A549 treated with RU486 at 1 μM for 4 hours (cell line): ENCODE measurements around the gene HSPB6. TPM values are rescaled to one million over a fixed set of nuclear protein-coding genes. Genes with fewer than 3 reads are reported as not detected.

Experiments
- total RNA-seq: library from RNA; stranded (reverse); fragments of 200-300 nt; extraction: Qiagen RNA extraction; gene quantifications from 5 replicates; pipeline ENCODE4 v1.2.3, GENCODE V29; 2022; ENCODE audit warnings: low read depth

HSPB6 gene, protein sequence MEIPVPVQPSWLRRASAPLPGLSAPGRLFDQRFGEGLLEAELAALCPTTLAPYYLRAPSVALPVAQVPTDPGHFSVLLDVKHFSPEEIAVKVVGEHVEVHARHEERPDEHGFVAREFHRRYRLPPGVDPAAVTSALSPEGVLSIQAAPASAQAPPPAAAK
- total RNA-seq = 0.10 to 0.30 TPM (median 0.24 TPM) in 5 replicates

DNA sequence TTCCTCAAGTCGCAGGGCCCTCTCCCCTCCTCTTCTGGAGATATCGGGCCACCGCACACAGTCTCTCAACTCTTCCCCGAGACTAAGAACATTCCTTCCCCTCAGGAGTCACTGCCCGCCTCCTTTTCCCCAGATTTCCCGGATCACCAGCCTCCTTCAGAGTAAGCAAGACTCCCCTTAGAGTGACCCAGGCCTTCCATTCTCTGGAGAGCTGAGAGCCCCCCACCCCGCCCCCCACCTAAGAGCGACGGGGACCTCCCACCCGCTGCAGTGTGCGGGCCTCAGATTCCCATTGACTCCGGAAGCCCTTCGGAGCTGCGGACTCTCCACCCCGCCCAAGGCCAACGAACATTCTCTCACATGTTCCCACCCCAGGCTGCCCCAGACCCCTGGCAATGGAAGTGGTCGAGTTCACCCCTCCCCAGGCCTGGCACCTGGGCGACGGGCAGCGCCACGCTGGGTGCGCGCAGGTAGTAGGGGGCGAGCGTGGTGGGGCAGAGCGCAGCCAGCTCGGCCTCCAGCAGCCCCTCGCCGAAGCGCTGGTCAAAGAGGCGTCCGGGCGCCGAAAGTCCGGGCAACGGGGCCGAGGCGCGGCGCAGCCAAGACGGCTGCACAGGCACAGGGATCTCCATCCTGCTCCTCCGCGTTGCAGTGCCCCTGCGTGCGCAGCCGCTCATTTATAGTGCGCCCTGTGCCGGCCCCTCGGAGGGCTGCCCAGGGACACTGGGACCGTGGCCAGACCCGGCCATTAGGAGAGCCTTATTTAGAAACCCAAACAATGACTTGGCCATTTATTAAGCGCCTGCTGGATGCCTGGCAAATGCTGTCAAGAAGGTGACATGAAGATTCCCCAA, at the start of gene HSPB6:
TSS of gene HSPB6 (minus strand) at position 653 of the 854 bp plus-strand sequence. CDS start at position 632, 21 bp downstream.

DNA sequence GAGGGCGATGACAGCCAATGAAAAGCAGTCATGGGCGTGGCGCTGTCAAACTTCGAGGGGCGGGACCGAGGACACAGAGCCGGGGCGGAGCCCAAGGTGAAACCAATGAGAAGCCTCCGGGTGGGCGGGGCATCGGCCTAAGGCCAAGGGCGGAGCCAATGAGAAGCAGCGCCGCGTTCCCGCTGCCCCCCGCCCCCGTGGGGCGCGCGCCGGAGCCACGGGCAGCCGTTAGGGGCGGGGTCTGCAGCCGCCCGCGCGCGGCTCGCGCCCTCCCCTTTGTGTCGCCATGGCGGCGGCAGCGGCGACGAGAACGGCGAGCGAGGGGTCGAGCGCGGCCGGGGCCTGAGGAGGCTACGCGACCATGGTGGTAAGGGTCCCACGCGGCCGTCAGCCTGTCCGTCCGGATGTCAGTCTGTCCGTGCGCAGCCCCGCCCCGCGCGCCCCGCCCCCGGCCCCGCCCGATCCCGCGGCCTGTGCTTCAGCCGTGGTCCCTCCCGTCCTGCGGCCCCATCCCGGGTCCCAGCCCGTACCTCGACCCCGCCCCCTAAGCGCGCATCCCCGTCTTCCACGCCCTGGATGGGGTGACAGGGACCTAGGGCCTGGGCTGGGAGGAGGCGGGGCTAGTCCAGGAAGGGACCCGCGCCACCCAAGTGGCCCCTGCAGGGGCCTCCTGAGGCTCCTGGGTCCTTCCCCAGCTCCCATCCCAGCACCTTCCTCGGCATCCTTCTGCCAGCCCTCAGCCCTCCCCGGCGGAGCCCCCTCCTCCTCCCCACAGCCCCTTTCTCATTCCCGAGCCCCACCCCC, 18.7 kb upstream of the HSPB6 start, which contains the start of gene ARHGAP33:
TSS of gene ARHGAP33 (plus strand) at position 267 of the 804 bp plus-strand sequence. CDS start at position 362, 95 bp downstream.

DNA sequence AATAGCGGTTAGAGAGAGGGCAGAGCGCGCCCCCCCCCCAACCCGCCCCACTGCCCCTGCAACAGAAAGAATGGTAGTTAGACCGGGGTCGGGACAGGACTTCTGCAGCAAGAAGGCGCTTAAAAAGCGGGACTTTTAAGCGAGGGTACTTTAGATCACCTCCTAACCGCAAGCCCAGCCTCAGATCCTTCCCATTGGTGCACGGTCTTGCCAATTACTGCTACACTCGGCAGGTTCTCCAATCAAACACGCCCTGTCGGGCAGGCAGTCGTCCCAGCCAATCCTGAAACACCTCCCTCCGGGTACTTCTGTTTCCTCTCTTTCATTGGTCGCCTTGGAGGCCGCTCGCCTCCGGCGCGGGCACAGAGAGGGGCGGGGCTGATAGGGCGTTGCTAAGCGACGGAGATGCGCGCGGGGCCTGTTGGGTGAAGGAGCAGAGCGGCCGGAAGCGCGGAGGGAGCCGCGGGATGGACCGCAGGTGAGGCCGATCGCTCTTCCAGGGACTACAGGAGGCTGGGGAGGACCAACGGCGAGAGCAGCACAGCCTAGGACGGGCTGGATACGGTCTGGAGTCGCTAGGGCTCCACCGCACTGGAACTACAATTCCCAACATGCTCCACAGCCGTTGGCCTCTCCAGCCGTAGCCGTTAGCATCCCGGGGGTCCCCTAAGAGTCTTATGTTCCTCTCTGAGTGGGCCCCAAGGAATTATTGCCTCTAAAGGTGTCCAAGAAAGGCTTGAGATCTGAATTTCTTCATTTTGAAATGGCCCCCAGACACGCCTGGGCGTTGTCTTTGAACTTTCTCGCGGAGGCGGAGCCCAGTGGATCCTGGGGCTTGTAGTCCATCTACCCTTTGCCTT, 1.1 kb upstream of the HSPB6 start, which contains the start of gene PROSER3:
TSS of gene PROSER3 (plus strand) at position 428 of the 860 bp plus-strand sequence. CDS start at position 468, 40 bp downstream.

DNA sequence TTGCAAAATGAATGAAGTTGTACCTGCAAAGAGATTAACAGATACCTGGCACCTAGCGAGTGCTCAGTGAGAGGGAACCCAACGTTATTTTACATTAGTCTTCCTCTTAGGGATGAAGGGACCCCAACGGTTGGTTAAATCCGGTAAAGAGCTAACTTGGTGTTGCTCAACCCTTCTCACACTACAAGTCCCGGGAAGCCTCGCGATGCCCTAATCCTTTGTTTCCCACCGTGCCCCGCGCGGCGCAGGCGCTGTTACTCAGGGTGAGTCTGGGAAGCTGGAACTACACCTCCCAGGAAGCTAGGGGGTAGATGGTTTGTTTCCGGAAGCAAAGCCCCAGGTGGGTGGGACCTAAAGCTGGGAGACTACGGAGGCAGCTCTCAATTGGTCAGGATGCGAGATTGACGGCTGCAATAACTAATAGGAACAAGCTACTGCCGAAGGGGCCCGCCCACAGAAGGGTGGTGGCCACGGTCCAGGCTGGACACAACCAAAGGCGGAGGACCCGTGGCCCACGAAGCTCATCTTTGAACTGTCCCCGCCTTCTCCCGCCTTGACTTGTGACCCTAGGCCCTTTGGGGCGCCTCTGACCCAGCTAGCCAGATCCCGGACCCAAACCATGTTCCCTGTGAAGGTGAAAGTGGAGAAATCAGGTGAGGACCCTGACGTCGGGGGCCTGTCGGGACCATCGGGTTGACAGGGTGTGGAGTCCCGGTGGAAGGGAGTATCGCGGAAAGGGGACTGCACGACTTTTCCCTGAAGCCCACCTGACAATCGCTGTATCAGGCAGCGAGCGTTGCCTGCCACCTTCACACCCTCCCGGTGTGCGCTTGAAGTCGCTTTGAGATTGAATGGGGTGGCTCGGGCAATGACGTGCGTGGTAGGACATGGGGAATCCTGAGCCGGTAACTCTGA, 8.5 kb downstream of the HSPB6 start, which contains the start of gene LIN37:
TSS of gene LIN37 (plus strand) at position 471 of the 915 bp plus-strand sequence. CDS start at position 620, 149 bp downstream.

DNA sequence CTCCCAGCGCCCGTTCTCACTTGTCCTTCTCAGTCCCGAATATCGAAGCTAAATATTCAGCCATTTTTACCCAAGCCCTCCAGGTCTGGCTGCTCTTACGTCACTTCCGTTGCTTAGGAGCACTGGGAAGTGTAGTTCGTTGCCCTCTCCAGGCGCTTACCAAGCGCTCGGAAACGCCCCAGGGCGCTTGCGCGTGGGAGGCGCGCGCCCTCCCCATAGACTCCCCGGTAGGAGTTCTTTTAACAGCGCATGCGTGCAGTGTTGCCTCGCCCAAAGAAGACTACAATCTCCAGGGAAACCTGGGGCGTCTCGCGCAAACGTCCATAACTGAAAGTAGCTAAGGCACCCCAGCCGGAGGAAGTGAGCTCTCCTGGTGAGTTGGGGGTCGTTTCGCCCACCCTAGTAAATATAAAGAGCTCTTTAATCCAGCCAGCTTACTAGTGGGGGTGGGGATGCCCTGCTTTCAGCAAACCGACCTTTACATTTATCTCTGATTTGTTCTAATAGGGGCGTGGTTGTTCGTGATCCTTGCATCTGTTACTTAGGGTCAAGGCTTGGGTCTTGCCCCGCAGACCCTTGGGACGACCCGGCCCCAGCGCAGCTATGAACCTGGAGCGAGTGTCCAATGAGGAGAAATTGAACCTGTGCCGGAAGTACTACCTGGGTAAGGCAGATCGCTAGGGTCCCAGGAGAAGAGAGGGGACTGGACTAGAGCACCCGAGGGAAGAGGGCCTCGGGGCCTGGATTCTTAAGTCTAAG, 11.3 kb downstream of the HSPB6 start, which contains the start of the genes PSENEN and U2AF1L4:
TSS of gene PSENEN (plus strand) at position 324 of the 759 bp plus-strand sequence. CDS start at position 604, 280 bp downstream.
TSS of gene U2AF1L4 (minus strand) at position 91 of the 759 bp plus-strand sequence. CDS start at position 64, 27 bp downstream.

DNA sequence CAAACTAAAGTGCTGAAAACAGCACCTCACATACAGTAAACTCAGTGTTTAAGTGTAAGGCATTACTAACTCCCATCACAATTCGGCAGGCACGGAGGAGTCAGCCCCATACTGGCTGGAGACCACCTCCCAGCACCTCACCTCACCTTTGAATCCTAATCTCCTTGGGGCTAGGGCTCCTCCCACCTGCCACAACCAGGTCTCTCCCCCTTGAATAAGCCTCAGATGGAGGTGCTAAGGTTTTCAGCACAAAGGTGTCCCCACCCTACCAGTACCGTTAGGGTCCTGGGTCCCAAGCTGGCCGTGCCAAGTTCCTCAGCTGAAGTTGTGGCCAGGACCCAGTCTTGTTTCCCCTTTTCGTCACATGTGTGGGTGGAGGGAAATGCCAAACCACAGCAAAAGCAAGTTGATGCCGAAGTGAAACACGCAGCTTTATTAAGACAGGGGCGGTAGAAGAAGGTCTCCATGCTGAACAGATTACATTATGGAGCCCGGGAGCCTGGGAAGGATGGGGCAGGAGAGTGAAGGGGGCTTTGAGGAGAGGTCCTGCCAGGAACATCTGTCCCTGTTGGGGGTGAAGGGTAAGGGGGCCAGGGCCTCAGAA, 14.6 kb downstream of the HSPB6 start, which contains the start of gene IGFLR1:
TSS of gene IGFLR1 (minus strand) at position 332 of the 604 bp plus-strand sequence. CDS start 1,272 bp downstream, outside the sequence.

DNA sequence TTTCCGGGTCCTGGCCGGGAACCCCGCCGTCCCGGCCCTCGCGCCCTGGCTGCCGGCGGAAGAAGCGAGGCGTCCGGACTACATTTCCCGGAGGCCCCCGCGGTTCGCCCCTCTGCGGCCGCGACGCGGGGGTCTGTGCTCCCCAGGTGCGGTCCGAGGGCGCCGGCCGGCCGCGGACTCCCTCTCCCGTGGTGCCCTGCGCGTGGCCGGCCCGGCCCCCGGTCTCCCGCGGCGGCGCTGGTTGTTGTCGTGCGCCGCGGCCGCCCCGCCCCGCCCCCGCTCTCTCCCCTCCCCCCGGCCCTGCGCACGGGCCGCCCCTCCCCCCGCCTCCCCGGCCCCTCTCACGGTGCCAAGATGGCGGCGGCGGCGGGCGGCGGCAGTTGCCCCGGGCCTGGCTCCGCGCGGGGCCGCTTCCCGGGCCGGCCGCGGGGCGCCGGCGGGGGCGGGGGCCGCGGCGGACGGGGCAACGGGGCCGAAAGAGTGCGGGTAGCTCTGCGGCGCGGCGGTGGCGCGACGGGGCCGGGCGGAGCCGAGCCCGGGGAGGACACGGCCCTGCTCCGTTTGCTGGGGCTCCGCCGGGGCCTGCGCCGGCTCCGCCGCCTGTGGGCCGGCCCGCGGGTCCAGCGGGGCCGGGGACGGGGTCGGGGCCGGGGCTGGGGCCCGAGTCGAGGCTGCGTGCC, 39.0 kb downstream of the HSPB6 start, which contains the start of gene KMT2B:
TSS of gene KMT2B (plus strand) at position 339 of the 680 bp plus-strand sequence. CDS start at position 355, 16 bp downstream.

Other genes starting within 250 kb of the HSPB6 start
- 29.0 to 46.4 TPM (median 36.8 TPM) in 5 replicates for gene DMKN, start 243.4 kb downstream of the HSPB6 start, total RNA-seq
- 2.0 to 3.9 TPM (median 2.9 TPM) in 5 replicates for gene SBSN, start 228.7 kb downstream of the HSPB6 start, total RNA-seq
- not detected in 5 replicates for gene GAPDHS, start 223.6 kb downstream of the HSPB6 start, total RNA-seq
- gene TMEM147, start 211.4 kb downstream of the HSPB6 start, total RNA-seq = 378 to 437 TPM (median 424 TPM) in 5 replicates
- not detected in 5 replicates for gene ATP4A, start 193.4 kb downstream of the HSPB6 start, total RNA-seq
- gene PMIS2, start 170.9 kb downstream of the HSPB6 start, total RNA-seq = not detected in 5 replicates
- 11.9 to 16.6 TPM (median 15.7 TPM) in 5 replicates for gene HAUS5, start 144.3 kb downstream of the HSPB6 start, total RNA-seq
- 137 to 219 TPM (median 210 TPM) in 5 replicates for gene RBM42, start 128.0 kb downstream of the HSPB6 start, total RNA-seq
- gene ETV2, start 115.3 kb downstream of the HSPB6 start, total RNA-seq = 1.4 to 2.8 TPM (median 2.2 TPM) in 5 replicates
- 1,299 to 1,635 TPM (median 1,348 TPM) in 5 replicates for gene COX6B1, start 108.7 kb downstream of the HSPB6 start, total RNA-seq
- 0.67 to 0.99 TPM (median 0.85 TPM) in 5 replicates for gene UPK1A, start 90.5 kb downstream of the HSPB6 start, total RNA-seq
- gene ZBTB32, start 52.5 kb downstream of the HSPB6 start, total RNA-seq = not detected in 5 replicates
- gene KMT2B, start 39.0 kb downstream of the HSPB6 start, total RNA-seq = 49.8 to 65.3 TPM (median 57.7 TPM) in 5 replicates
- 10.7 to 12.8 TPM (median 11.2 TPM) in 5 replicates for gene IGFLR1, start 14.6 kb downstream of the HSPB6 start, total RNA-seq
- gene U2AF1L4, start 11.6 kb downstream of the HSPB6 start, total RNA-seq = 24.3 to 27.8 TPM (median 26.3 TPM) in 5 replicates
- 261 to 334 TPM (median 293 TPM) in 5 replicates for gene PSENEN, start 11.4 kb downstream of the HSPB6 start, total RNA-seq
- 20.4 to 23.4 TPM (median 22.5 TPM) in 5 replicates for gene LIN37, start 8.5 kb downstream of the HSPB6 start, total RNA-seq
- gene PROSER3, start 1.1 kb upstream of the HSPB6 start, total RNA-seq = 25.6 to 28.1 TPM (median 27.1 TPM) in 5 replicates
- 2.7 to 7.3 TPM (median 5.7 TPM) in 5 replicates for gene ARHGAP33, start 18.5 kb upstream of the HSPB6 start, total RNA-seq
- gene PRODH2, start 55.8 kb upstream of the HSPB6 start, total RNA-seq = 0.18 to 0.61 TPM (median 0.44 TPM) in 5 replicates
- 0.13 to 0.65 TPM (median 0.36 TPM) in 5 replicates for gene NPHS1, start 95.5 kb upstream of the HSPB6 start, total RNA-seq
- 0.53 to 0.73 TPM (median 0.57 TPM) in 5 replicates for gene KIRREL2, start 99.9 kb upstream of the HSPB6 start, total RNA-seq
- gene APLP1, start 111.5 kb upstream of the HSPB6 start, total RNA-seq = 69.5 to 103 TPM (median 99.5 TPM) in 5 replicates
- 6.6 to 8.7 TPM (median 7.9 TPM) in 5 replicates for gene NFKBID, start 143.5 kb upstream of the HSPB6 start, total RNA-seq
- 0.18 to 0.64 TPM (median 0.27 TPM) in 3 of 5 replicates, not detected in the others for gene HCST, start 145.5 kb upstream of the HSPB6 start, total RNA-seq
- not detected in 5 replicates for gene TYROBP, start 151.3 kb upstream of the HSPB6 start, total RNA-seq
- gene LRFN3, start 179.3 kb upstream of the HSPB6 start, total RNA-seq = 15.3 to 21.9 TPM (median 19.7 TPM) in 5 replicates
- 32.5 to 53.6 TPM (median 52.3 TPM) in 5 replicates for gene SDHAF1, start 238.2 kb upstream of the HSPB6 start, total RNA-seq